Measurements from ENCODE around the gene SLC38A10.

Gene SLC38A10

DNA sequence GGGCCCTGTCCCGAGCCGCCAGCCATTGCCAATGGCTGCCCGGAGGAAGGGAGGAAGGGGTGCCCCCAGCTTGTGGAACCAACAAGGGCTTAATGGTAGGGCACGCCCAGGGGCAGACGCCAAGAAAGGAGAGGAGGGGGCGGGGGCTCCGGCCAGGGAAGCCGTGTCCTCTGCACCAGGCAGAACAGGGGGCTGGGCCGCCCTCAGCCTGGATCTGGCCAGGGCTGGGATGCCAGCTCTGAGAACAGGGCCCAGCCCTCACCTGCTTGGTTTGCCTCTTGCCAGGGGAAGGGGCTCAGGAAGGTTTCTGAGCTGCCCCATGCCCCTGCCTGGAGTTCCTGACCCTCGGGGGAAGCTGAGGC, 35.8 kb upstream of the SLC38A10 start:
- no peak for FAIRE-seq

DNA sequence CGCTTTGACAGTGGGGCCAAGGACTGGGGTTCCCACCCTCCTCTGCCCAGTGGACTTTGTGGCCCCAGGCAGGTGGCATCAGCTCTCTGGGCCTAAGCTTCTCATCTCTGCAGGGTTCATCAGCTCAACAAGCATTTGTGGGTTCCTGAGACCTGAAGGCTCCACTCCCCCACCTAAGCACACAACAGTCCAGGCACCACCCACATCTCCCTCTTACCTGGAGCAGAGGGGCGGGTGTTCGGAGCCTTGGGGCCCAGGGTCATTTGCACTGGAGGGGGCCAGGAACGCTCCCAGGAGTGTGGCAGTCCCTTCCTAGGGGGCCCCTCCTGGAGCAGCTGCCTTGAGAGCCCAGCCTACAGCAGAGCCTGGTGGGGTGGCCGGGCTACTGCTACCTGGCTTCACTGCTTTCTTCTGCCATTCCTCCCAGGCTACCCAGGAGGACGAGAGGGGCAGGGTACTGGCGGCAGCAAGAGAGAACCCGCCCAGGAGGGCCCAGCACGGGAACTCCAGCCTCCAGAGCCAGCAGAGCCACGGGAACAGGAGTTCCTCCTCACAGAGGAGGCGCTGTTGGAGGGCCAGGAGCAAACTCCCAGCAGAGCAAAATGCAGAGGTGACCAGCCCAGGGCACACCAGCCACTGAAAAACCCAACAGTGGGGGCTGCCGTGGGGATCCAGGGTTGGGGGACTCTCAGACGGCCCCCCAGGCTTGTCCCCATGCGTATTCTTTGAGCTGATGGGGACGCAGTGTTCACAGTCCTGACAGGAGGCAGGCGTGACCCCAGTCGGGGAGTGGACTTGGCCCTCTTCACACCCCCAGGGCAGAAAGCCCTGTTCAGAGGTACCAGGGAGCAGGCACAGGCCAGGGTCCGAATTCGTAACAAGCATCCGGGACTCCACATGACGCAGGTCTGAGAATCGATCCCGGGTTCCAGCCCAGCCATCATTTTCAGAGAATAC, 35.1 kb upstream of the SLC38A10 start:
- FAIRE-seq: no peak

DNA sequence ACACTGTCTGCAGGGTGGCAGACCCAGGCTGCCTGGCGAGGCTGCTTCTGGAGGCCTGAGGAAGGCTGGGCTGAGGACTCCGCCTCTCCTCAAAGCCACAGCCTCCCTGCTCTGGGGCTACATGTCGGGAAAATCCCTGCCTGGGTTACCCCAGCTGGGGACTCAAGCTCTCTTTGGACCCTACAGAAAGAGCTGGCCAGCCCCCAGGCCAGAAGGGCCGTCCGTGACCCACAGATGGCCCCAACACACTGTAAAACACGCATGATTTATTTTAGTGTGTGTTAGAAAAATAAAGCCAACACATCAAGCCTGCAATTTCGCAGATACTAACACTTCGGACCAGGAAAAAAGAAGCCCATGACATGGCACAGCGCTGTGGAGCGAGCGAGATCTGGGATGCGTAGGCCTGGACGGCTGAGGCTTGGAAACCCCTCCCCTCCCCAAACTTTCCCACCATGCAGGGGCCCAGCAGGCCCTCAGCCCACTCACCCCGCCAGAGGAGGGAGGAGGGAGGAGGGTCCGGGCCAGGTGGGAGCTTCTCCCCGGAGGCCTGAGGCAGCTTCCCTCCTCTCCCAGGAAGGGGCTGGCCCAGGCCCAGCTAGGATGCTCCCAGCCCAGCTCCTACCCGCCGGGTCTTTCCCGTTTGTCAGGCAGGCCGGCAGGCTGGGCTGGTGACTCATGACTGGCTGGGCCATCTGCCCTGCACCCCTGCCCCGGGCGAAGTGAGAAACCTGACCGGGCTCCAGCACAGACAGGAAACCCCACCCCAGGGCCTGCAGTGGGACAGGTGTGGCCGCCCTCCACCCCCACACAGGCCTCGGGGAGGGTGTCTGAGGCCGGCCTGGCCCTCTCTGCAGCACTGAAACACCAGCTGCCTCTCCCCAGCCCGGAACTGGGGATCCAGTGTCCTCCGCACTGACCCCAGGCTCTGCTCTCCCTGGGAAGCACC, 34.1 kb upstream of the SLC38A10 start:
- no peak for FAIRE-seq

DNA sequence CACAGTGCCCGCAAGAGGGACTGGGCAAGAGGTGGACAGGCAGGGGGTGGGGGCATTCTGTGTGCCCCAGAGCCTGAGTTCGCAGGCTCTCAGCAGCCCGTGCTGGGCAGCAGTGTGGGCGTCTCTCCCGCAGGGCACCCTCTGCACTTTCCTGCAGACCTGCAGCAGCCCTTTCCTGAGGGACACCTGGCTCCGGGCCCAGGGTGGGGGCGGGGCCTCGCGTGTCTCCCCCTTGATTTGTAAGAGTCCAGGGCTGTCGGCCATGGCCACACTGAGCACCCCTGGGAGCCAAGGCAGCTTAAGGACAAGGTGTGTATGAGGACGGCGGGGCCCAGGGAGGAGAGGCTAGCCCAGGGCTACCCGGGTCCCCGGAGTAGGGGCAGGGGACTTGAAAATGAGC, 33.4 kb upstream of the SLC38A10 start:
- no peak for FAIRE-seq

DNA sequence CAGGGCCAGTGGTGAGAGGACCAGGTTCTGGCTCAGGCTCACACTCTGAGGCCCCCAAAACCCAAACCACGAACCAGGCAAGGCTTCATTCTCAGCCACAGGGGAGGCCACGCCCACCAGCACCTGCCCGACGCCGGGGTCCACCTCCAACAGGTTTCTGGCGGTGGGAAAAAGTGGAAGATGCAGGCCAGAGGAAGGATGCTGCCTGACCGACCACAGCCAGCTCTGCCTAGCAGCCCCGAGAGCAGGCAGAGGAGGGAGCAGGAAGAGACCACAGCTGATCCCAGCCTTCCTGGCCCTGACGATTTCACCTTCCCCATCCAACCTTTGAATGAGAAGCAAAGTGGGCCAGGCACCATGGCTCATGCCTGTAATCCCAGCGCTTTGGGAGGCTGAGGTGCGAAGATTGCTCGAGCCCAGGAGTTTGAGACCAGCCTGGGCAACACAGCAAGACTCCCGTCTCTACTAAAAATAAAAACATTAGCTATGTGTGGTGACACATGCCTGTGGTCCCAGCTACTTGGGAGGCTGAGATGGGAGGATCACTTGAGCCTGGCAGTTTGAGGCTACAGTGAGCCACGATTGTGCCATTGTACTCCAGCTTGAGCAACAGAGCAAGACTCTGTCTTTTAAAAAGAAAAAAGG, 30.7 kb upstream of the SLC38A10 start:
- no peak for FAIRE-seq

DNA sequence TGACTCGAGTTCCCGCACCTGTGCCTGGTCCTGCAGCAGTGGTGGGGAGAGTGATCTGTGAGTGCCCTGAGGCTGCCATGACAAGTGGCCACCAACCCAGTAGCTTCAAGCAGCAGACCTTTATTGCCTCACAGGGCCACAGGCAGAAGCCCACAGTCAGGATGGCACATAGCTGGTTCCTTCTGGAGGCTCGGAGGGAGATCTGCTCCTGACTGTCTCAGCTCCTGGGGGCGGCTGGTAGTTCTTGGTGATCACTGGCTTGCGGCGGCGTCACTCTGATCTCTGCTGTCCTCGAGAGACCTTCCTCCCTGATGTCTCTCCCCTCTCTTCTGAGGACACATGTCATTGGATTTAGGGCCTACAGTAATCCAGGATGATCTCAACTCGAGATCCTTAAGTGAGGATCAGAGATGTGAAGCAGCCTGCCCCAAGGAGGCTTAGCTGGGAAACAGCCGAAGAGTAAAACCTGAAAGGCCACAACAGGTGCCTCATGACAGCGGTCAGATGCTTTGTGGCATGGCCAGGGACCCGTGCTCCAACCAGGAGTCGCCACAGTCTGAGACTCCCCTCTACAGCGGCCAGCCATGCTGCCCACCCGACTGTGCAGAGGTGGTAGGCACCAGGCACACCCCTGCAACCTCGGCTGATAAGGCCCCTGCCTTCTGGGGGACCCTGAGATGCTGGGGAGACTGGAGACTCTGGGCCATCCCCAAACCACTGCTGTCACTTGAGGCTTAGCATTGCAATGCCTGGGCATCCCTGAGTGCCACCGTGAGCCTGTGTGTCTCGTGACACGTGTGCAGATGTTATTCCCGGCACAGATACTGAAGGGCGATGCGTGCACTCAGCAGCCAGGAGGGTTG, 30.0 kb upstream of the SLC38A10 start:
- no peak for FAIRE-seq

DNA sequence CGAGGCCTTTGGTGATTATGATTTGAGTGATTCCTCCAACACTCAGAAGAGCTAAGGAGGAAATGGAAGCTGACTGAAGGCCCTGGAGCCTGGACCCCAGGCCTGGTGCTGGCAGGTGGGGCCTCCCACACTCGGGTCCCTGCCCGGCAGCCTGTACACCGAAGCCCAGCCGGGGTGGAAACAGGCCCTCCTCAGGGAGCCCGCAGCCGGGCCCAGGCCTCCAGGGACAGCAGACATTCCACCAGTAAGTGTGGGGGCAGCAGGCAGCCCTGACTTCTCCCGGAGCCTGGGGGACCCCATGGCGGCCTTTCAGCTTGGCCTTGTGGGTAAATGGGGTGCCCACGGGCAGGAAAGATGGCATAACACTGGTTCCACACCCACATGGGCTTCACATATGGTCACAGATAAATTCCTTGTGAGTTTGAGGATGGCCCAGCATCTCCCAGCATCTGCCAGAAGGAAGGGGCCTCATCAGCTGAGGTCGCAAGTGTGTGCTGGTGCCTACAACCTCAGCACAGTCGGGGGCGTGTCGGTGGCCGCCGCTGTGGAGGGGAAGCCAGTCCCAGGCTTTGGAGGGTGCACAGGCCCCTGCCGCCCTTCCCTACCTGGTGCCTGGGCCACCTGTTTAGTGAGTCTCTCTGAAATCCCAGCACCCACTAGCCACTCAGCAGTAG, 29.2 kb upstream of the SLC38A10 start:
- FAIRE-seq: no peak

DNA sequence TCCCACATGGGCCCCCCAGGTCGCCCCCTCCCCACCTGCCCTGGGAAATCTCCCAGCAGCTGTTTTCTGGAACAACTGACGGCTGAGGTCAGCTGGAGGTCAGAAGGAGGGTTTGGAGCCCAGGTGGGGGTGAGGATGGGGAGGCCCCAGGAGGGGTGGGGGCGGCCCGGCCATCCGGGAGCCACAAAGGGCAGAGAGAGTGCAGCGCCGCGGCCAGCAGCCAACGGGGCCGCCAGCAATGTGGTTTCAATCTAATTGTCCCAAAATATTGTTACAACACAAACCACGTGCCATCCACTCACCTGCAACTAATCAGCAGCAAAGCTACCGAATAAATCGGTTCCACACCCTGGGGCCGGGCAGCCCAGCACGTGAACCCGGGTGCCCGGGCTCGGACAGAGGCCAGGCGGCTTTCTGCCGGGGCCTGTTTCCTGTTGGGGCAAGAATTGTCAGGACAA, 28.3 kb upstream of the SLC38A10 start:
- no peak for FAIRE-seq

DNA sequence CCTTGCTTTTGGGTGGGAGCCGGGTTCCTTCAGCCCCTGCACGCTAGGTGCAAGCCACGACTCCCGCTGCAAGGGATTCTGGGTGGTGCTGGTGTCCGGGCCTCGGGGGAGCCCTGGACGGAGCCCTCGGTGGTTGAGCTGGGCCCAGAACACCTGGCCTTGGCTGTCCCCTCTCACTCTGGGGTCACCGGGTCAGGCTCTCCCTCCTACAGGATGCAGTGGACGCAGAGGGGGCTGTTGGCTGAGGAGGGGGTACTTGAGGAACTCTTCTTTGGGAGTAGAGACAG, 27.9 kb upstream of the SLC38A10 start:
- no peak for FAIRE-seq

DNA sequence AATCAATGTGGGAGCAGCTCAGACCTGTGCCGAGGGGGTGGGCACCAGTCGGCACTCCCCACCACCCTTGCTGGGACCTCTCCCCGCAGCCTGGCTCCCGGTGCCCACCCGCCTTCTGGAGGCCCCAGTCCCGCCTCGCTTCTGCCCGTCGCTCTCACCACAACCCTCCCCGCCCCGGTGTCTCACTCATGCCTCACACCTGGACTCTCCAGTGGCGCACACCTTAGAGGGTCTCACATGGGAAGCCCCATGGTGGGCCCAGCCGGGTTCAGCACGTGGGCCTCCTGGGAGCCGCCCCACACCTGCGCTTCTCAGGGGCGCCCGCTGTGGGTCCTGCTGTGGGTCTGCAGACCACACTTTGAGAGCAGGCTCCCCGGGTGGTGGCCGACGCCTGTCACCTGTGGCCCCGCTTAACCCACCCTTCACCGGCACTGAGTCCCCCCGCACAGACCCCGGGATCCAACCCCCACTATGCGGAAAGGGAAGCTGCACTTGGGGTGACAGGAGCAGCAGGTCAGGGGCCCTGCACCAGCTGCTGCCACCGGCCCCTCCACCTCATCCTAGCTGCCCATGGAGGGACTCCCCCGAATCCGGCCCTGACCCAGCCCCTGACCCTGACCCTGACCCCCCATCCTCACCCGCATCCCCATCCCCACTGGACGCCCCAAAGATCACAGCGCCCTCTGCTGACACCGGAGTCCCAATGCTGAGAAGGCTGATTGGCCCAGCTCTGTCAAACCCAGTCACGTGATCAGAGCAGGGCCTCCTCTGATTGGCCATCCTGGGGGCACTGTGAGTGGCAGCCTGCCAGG, 27.4 kb upstream of the SLC38A10 start:
- FAIRE-seq: no peak

DNA sequence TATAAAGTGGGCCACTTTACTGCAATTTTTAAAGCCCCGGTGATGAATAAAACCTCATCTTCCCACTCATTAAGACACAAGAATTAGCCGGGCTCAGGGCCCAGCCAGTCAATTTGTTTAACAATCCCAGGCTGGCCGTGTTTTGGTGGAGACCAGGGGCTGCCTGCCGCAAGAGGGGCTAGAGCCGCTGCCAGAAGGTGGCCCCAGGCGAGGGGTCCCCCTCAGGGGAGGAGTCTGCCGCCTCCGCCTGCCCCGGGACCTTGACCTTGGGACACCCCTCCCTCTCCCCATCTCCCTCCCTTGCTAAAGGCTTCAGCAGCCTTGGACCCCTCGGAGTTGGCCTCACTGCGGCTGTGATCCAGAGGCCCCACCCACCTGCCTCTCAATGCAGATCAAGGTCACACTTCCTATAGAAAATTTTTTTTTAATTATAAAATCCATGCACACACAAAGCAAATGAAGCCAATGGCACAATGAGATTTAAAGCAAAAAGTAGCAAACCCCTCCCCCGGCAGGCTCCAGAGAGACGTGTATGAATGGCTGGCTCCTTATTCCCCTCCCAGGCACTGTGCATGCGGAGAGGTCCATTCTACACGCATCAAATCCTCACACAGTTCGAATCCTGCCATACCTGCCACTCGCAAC, 23.0 kb upstream of the SLC38A10 start:
- no peak for FAIRE-seq

DNA sequence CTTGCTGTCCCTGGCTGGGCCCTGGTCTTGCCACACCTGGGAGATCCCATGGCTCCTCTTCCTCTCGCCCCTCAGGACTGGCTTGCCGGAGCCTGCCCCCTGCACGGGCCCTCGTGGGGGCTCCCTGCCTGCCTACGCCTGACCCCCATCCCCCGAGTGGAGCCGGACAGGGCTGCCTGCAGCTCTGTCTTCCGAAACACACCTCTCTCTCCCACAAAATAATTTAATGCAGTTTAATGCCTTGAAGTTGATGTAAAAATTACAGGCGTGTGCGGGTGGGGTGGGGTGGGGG, 22.4 kb upstream of the SLC38A10 start:
- no peak for FAIRE-seq

DNA sequence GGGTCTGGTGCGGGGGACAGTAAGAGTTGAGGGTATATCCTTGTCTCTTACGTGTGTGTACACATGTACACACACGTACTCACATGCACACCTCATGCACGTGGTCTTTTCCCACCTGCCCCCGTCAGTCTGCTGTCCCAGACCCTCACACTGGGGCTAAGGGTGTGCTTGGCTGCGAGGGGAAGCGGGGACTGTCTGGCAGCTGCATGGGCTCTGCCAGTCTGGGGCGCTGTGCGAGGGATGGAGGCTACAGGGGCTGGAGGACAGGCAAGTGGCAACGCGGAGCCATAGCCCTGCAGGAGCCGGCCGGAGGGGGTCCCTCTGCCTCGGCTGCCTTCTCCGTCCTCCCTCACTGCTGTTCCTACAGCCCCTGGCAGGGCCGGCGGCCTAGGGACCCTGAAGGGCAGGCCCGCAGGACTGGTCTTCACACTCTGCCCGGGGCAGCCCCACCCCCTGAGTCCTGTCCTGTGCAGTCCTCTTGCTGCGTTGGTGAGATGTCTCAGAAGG, 20.8 kb upstream of the SLC38A10 start:
- FAIRE-seq: no peak

DNA sequence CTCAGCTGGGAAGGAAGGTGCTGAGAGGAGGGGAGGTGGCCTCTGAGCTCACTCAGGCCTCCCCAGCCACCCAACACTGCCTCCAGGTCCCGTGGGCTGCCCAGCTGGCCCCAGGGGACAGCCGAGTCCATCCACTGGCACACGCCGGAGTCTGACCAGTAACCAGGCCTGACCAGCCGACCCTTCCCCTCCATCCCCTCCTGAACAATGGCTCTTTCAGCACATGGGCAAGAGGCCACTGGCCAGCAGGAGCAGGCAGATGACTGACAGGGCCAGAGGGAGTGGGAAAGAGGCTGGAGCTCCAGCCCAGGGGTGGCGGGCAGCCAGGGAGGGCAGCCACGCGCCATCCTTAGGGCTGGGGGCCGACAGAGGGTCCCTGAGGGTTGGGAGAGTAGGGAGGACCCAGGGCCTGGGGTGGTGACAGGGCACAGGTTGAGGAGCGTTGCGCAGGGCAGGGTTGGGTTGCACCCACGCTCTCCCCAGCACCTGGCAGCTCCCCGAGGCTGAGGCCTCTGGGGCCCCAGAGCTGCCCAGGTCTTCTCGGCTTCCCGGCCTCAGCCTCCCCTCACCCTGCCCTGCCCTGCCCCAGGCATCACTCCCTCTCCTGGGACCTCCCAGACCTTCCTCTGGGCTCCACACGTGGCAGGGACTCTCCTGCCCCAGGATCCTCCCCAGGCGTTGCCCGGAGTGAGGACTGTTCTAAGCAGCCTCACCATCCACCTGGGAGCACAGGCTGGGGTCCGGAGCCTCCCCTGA, 20.2 kb upstream of the SLC38A10 start:
- no peak for FAIRE-seq

DNA sequence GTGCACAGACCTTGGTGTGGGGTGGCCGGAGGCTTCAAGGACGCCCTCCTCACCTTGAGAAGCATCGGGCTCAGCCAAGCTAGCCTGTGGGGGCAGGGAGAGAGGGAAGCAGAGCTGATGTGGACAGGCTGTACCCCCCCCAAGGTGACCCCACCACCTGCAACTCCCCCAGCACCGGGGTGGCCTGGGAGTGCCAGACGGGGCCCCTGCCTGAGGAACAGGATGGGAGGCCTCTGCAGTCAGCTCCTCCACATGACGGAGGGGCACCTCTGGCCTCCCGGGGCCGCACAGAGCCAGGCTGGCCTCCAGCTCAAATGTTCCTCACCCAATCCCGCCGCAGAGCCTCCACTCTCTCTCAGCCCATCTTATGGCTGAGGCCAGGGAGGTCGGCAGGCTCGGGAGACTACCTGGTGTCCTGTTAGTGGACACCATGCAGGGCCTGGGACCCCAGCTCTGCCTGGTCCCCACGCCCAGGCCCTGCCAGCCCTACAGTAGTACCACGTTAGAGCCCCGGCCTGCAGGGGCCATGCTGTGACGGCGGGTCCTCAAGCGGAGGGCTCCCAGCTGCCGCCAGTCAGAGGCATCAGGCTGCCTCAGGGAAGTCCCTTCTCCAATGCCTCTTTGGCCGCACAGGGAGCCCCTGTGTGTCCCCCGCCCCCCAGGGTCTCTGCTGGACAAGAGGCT, 19.4 kb upstream of the SLC38A10 start:
- no peak for FAIRE-seq

DNA sequence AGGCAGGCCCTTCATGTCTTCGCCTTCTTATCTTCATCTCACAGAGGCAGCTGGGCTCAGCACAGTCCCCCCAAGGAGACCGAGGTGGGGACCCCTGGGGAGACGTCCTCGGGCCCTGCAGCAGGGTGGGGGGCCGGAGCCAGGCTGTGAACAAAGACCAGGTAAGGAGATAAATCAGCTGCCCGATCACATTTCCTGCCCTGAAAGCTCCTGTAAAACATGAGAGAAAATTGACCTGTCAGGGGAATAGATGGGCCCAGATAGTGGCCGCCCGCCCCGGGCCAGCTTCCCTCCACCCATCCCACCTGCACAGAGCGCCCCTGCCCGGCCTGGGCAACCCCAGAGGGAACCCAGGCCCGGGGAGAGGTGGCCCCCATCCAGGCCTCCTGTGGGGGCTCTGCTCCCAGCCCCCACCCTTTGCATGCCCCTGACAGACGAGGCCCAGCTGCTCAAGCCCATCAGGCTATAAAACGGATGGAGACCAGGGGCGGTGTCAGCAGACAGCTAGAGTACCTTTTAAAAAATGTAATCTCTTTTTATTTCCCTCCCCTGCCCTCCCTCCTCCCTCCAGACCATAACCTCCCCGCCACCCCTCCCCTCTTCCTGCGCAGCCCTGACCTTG, 18.8 kb upstream of the SLC38A10 start:
- no peak for FAIRE-seq

DNA sequence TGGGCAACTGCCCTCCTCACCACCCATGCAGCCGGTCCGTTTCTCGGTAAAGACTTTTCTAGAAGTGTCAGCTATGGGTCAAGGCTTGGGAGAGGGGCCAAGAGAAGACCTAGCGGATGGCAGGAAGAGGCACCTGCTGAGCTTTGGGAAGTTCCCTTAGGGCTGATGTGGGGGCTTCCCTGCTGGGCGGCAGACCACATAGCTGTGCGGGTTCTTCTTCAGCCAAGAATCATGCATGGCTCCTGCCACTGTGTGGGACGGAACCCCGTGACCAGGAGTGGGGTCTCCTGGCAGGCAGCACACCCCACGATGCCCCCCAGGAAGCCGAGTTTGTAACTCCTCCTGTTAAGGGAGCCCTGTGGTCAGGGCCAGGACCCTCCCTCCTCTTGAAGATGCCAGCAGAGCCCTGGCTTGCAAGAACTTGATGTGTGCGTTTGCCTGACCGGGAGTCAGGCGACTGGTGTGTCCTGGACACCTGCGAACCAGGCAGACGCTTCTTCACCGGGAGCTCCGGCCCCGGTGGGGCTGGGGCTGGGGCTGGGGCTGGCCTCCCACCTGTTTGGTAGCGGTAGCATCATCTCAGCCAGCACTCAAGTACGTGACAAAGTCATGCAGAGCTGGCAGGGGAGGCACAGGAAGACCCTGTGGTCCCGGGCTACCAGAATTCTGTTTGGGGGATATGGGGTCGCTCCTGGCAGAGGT, 17.7 kb upstream of the SLC38A10 start:
- FAIRE-seq: no peak

DNA sequence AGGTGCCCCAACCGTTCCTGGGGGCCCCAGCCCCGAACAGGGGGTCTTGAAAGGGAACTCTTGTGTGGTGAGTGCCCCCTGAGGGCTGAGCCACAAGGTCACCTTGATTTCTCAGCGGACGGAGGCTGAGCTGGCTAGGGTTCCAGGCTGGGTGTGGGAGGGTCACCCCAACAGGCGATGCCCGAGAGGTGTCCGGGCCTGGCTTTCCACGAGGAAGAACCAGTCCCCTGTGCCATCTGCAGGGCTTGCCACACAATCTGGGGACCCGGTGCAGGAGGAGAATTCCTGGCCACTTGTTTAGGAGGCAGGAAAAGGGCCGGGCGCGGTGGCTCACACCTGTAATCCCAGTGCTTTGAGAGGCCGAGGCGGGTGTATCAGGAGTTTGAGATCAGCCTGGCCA, 16.8 kb upstream of the SLC38A10 start:
- no peak for FAIRE-seq
